ENCODE measurements around the gene ZNF277.

GRCh38 chr7:112168915-112169314, 37.6 kb upstream of the ZNF277 start:
- TF ChIP-seq CTCF (IDR thresholded peaks at IDR 0.05), result no peak
- TF ChIP-seq POLR2A (IDR thresholded peaks at IDR 0.05; ENCODE audit: low read depth), result no peak
- TF ChIP-seq EP300 (IDR thresholded peaks at IDR 0.05), result no peak
- no peak for TF ChIP-seq POLR2AphosphoS5 (IDR thresholded peaks at IDR 0.05)

Measured in esophagus muscularis mucosa (tissue), 4 donors.